ENCODE results near the gene HECTD4. TPM values are rescaled to one million over a fixed set of nuclear protein-coding genes. Genes with fewer than 3 reads are reported as not detected.

The HECTD4 gene
- total RNA-seq, 1 experiment from 2014 or later, result 65.7 TPM

DNA sequence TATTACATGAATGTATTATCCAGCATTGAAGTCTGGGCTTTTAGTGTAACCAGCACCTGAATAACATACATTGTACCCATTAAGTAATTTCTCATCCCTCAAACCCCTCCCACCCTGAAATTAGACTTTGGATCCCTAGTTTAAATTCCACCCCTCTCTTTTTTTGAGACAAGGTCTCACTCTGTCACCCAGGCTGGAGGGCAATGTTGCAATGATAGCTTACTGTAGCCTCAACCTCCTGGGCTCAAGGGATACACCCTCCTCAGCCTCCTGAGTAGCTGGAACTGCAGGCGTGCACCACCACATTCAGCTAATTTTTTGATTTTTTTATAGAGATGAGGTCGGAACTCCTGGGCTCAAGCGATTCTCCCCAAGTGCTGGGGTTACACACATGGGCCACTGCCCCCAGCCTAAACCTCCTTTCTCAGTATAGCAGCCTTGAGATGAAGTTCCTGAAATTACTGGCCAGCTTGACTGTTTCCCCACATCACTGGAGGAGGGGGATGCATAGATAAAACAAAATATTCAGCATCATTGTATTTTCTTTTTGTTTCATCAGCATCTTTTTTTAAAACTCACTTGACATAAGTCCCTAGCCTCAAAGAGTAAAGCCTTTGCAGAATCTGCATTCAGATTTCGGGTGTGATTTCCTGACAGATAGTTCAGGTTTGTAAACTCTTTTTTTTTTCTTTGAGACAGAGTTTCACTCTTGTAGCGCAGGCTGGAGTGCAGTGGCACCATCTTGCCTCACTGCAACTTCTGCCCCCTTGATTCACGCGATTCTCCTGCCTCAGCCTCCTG lies 43.6 kb upstream of the HECTD4 start:
- TF ChIP-seq, protein P1, sequence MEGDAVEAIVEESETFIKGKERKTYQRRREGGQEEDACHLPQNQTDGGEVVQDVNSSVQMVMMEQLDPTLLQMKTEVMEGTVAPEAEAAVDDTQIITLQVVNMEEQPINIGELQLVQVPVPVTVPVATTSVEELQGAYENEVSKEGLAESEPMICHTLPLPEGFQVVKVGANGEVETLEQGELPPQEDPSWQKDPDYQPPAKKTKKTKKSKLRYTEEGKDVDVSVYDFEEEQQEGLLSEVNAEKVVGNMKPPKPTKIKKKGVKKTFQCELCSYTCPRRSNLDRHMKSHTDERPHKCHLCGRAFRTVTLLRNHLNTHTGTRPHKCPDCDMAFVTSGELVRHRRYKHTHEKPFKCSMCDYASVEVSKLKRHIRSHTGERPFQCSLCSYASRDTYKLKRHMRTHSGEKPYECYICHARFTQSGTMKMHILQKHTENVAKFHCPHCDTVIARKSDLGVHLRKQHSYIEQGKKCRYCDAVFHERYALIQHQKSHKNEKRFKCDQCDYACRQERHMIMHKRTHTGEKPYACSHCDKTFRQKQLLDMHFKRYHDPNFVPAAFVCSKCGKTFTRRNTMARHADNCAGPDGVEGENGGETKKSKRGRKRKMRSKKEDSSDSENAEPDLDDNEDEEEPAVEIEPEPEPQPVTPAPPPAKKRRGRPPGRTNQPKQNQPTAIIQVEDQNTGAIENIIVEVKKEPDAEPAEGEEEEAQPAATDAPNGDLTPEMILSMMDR (IDR thresholded peaks at IDR 0.05; ENCODE audit: unreplicated experiment), result no peak
- CTCF ChIA-PET, result no interaction called here
- peaks cover 14% of the 10 kb centered on the region for H3K36me3 Mint-ChIP-seq (ENCODE audit: insufficient read depth, unreplicated experiment)
- intact Hi-C loops (cut with micrococcal nuclease; ENCODE audit: unreplicated experiment), result no loop called here
- H3K4me3 Mint-ChIP-seq (ENCODE audit: low read depth, unreplicated experiment), result no peak overlapping the region
- BruUV-seq (replicated peaks), result no TSS peak
- DNase-seq, result no peak
- peaks cover 21% of the 10 kb centered on the region for H3K4me1 Mint-ChIP-seq (ENCODE audit: low read depth, unreplicated experiment)
- no peaks in the 10 kb centered on the region for H3K9me3 Mint-ChIP-seq (ENCODE audit: low read depth, unreplicated experiment)
- H3K27me3 Mint-ChIP-seq (ENCODE audit: unreplicated experiment), result no peaks in the 10 kb centered on the region
- H3K27ac Mint-ChIP-seq (ENCODE audit: unreplicated experiment), result no peak overlapping the region

DNA sequence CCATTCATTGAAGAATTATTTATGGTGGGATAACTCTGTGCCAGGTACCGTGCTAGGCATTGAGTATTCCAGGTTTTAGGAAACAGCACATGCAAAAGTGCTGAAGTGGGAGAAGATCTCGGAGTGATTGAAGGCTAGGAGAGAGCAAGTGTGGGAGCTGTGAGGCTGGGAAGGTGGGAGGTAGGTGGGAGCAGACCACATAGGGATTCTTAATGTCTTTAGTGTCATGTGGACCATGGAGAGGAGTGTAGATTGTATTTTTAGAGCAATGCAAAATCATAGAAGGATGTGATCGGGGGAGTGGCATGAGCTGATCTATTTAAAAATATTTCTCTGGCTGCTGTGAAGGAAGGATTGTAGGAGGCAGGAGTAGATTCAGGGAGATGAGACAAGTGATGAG lies 41.9 kb upstream of the HECTD4 start:
- Mint-ChIP-seq H3K27ac (ENCODE audit: unreplicated experiment) (no peak overlapping the region), H3K9me3 (ENCODE audit: low read depth, unreplicated experiment) (no peaks in the 10 kb centered on the region), H3K4me3 (ENCODE audit: low read depth, unreplicated experiment) (no peak overlapping the region), H3K4me1 (ENCODE audit: low read depth, unreplicated experiment) (peaks cover 27% of the 10 kb centered on the region), H3K27me3 (ENCODE audit: unreplicated experiment) (no peaks in the 10 kb centered on the region), H3K36me3 (ENCODE audit: insufficient read depth, unreplicated experiment) (peaks cover 27% of the 10 kb centered on the region)
- CTCF ChIA-PET, result interaction anchor here (0.7 kb wide), 1 partner anchor 173 kb away, joined by 8 read pairs; no protein-coding TSS in a partner anchor
- TF ChIP-seq, protein P1 (IDR thresholded peaks at IDR 0.05; ENCODE audit: unreplicated experiment), result no peak
- intact Hi-C loops (cut with micrococcal nuclease; ENCODE audit: unreplicated experiment), result no loop called here
- BruUV-seq (replicated peaks), result no TSS peak
- DNase-seq, result no peak

DNA sequence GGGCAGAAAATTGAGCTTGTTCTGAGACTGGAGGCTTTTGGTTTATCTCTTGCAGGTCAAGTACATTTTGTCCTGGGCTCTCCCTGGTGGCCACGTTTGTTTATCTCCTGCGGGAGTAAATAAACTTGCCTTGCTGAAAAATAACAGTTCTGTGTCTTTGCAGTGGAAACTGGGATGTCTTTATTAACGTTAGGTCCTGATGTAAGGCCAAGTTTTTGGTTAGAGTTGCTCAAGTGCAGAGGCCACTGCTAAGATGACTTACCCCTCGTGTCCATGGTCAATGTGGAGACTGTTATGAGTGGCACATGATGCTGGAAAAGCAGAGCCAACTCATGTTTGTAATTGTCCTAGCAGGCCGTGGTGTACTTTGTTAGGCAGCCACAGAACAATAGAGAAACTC lies 40.3 kb upstream of the HECTD4 start:
- CTCF ChIA-PET, result no interaction called here
- peaks cover 27% of the 10 kb centered on the region for H3K4me1 Mint-ChIP-seq (ENCODE audit: low read depth, unreplicated experiment)
- no peak for DNase-seq
- intact Hi-C loops (cut with micrococcal nuclease; ENCODE audit: unreplicated experiment), result no loop called here
- H3K36me3 Mint-ChIP-seq (ENCODE audit: insufficient read depth, unreplicated experiment), result peaks cover 38% of the 10 kb centered on the region
- no peaks in the 10 kb centered on the region for H3K9me3 Mint-ChIP-seq (ENCODE audit: low read depth, unreplicated experiment)
- H3K27ac Mint-ChIP-seq (ENCODE audit: unreplicated experiment), result no peak overlapping the region
- H3K27me3 Mint-ChIP-seq (ENCODE audit: unreplicated experiment), result no peaks in the 10 kb centered on the region
- no peak overlapping the region for H3K4me3 Mint-ChIP-seq (ENCODE audit: low read depth, unreplicated experiment)
- no TSS peak for BruUV-seq (replicated peaks)
- TF ChIP-seq, protein P1 (IDR thresholded peaks at IDR 0.05; ENCODE audit: unreplicated experiment), result no peak

DNA sequence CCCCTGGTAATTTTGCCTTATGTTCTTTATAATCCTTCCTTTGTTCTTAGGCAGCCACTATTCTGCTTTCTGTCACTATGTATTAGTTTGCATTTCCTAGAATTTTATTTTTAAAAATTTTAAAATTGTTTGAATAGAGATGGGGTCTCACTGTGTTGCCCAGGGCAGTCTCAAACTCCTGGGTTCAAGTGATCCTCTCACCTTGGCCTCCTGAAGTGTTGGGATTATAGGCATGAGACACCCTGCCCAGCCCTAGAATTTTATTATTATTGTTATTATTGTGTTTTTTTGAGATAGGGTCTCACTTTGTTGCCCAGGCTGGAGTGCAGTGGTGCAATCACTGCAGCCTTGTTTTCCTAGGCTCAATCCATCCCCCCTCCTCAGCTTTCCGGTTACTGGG lies 39.1 kb upstream of the HECTD4 start:
- intact Hi-C loops (cut with micrococcal nuclease; ENCODE audit: unreplicated experiment), result no loop called here
- no peak overlapping the region for H3K4me3 Mint-ChIP-seq (ENCODE audit: low read depth, unreplicated experiment)
- no peak overlapping the region for H3K27ac Mint-ChIP-seq (ENCODE audit: unreplicated experiment)
- no peaks in the 10 kb centered on the region for H3K9me3 Mint-ChIP-seq (ENCODE audit: low read depth, unreplicated experiment)
- peaks cover 36% of the 10 kb centered on the region for H3K36me3 Mint-ChIP-seq (ENCODE audit: insufficient read depth, unreplicated experiment)
- no TSS peak for BruUV-seq (replicated peaks)
- no peaks in the 10 kb centered on the region for H3K27me3 Mint-ChIP-seq (ENCODE audit: unreplicated experiment)
- peaks cover 27% of the 10 kb centered on the region for H3K4me1 Mint-ChIP-seq (ENCODE audit: low read depth, unreplicated experiment)
- CTCF ChIA-PET, result no interaction called here
- TF ChIP-seq, protein P1 (IDR thresholded peaks at IDR 0.05; ENCODE audit: unreplicated experiment), result no peak
- no peak for DNase-seq

Data from Calu3 (cell line).